ENCODE measurements around the gene ARHGEF28. TPM values are rescaled to one million over a fixed set of nuclear protein-coding genes. Genes with fewer than 3 reads are reported as not detected.

ARHGEF28 gene
- total RNA-seq, 2 experiments from 2014 or later, result not detected

DNA sequence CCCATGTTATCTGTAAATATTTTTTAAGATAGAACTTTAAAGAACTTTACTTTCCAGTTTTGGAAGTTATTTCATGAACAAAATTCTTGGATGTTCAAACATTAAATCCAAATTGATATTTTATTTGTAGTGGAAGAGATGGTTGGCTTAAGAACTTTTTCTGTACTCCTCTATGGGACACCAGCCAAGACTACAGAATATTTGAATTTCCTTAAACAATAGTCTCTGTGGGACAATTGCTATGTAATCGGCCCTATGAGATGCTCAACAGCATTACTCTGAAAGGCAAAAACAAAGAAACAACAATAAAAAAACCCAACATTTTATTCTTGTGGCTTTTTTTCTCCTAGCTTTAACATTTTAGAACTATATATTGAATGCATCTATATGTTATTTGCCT, 289.3 kb downstream of the ARHGEF28 start:
- Histone ChIP-seq H3K4me3 (ENCODE audit: low read depth, low read length, poor library complexity, severe bottlenecking) (no peak overlapping the region), H3K4me2 (ENCODE audit: low read length) (no peak overlapping the region), H3K9me2 (ENCODE audit: insufficient read depth, low read length) (no peaks in the 10 kb centered on the region), H3K36me3 (ENCODE audit: insufficient read depth, low read length) (no peaks in the 10 kb centered on the region), H3K9me3 (ENCODE audit: low read length) (no peaks in the 10 kb centered on the region), H3K4me1 (ENCODE audit: insufficient read depth, low read length, poor library complexity, severe bottlenecking) (peaks cover 11% of the 10 kb centered on the region), H3K79me2 (ENCODE audit: insufficient read depth, low read depth, low read length) (no peaks in the 10 kb centered on the region), H4K20me1 (ENCODE audit: insufficient read depth, low read length) (no peaks in the 10 kb centered on the region), H2AFZ (ENCODE audit: low read length) (no peak overlapping the region), H3K27ac (ENCODE audit: low read depth, low read length, poor library complexity, severe bottlenecking) (no peak overlapping the region)
- no peak for DNase-seq (ENCODE audit: low spot score)
- POLR2A ChIA-PET, result no interaction called here
- no peak for TF ChIP-seq EZH2phosphoT487 (IDR thresholded peaks at IDR 0.05; ENCODE audit: borderline replicate concordance, low read depth, low read length)
- TF ChIP-seq, protein P1, sequence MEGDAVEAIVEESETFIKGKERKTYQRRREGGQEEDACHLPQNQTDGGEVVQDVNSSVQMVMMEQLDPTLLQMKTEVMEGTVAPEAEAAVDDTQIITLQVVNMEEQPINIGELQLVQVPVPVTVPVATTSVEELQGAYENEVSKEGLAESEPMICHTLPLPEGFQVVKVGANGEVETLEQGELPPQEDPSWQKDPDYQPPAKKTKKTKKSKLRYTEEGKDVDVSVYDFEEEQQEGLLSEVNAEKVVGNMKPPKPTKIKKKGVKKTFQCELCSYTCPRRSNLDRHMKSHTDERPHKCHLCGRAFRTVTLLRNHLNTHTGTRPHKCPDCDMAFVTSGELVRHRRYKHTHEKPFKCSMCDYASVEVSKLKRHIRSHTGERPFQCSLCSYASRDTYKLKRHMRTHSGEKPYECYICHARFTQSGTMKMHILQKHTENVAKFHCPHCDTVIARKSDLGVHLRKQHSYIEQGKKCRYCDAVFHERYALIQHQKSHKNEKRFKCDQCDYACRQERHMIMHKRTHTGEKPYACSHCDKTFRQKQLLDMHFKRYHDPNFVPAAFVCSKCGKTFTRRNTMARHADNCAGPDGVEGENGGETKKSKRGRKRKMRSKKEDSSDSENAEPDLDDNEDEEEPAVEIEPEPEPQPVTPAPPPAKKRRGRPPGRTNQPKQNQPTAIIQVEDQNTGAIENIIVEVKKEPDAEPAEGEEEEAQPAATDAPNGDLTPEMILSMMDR (conservative IDR thresholded peaks at IDR 0.05; ENCODE audit: low read length), result no peak
- CTCF ChIA-PET (ENCODE audit: unreplicated experiment), result no interaction called here
- BruUV-seq (replicated peaks), result no TSS peak
- intact Hi-C loops (cut with micrococcal nuclease; ENCODE audit: unreplicated experiment), result no loop called here

GRCh38 chr5:73917433-73917832, 291.4 kb downstream of the ARHGEF28 start:
- intact Hi-C loops (cut with micrococcal nuclease; ENCODE audit: unreplicated experiment), result no loop called here
- TF ChIP-seq EZH2phosphoT487 (IDR thresholded peaks at IDR 0.05; ENCODE audit: borderline replicate concordance, low read depth, low read length), result no peak
- Histone ChIP-seq H3K4me3 (ENCODE audit: low read depth, low read length, poor library complexity, severe bottlenecking) (no peak overlapping the region), H3K4me1 (ENCODE audit: insufficient read depth, low read length, poor library complexity, severe bottlenecking) (peaks cover 14% of the 10 kb centered on the region), H3K9me2 (ENCODE audit: insufficient read depth, low read length) (no peaks in the 10 kb centered on the region), H3K36me3 (ENCODE audit: insufficient read depth, low read length) (no peaks in the 10 kb centered on the region), H4K20me1 (ENCODE audit: insufficient read depth, low read length) (no peaks in the 10 kb centered on the region), H2AFZ (ENCODE audit: low read length) (no peak overlapping the region), H3K27ac (ENCODE audit: low read depth, low read length, poor library complexity, severe bottlenecking) (no peak overlapping the region), H3K79me2 (ENCODE audit: insufficient read depth, low read depth, low read length) (no peaks in the 10 kb centered on the region), H3K4me2 (ENCODE audit: low read length) (no peak overlapping the region), H3K9me3 (ENCODE audit: low read length) (no peaks in the 10 kb centered on the region)
- CTCF ChIA-PET (ENCODE audit: unreplicated experiment), result no interaction called here
- no TSS peak for BruUV-seq (replicated peaks)
- no peak for DNase-seq (ENCODE audit: low spot score)
- POLR2A ChIA-PET, result interaction anchor here (0.7 kb wide), 1 partner anchor 121 kb away, joined by 3 read pairs; no protein-coding TSS in a partner anchor

DNA sequence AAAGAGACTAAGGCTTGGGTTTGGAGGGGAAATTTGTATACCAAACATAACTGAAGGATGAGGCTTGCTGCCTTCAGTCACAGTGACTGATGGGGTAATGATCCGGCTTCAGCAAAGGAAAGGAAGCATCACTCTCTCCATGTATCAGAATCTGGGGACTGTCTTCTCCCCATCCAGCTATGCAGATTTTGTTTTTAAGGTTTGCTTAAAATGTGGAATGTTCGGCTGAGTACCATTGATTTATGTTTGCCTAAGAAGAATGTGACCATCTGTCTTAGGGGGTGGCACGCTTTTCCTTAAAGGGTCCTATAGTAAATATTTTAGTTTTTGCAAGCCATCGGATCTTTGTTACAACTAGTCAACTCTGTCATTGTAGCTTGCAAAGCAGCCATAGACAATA, 291.9 kb downstream of the ARHGEF28 start:
- ChIA-PET POLR2A (interaction anchor here (0.7 kb wide), 1 partner anchor 121 kb away, joined by 3 read pairs; no protein-coding TSS in a partner anchor), CTCF (ENCODE audit: unreplicated experiment) (no interaction called here)
- Histone ChIP-seq H3K79me2 (ENCODE audit: insufficient read depth, low read depth, low read length) (no peaks in the 10 kb centered on the region), H3K9me2 (ENCODE audit: insufficient read depth, low read length) (no peaks in the 10 kb centered on the region), H3K9me3 (ENCODE audit: low read length) (no peaks in the 10 kb centered on the region), H2AFZ (ENCODE audit: low read length) (no peak overlapping the region), H3K4me2 (ENCODE audit: low read length) (no peak overlapping the region), H3K4me3 (ENCODE audit: low read depth, low read length, poor library complexity, severe bottlenecking) (no peak overlapping the region), H3K4me1 (ENCODE audit: insufficient read depth, low read length, poor library complexity, severe bottlenecking) (peaks cover 14% of the 10 kb centered on the region), H4K20me1 (ENCODE audit: insufficient read depth, low read length) (no peaks in the 10 kb centered on the region), H3K27ac (ENCODE audit: low read depth, low read length, poor library complexity, severe bottlenecking) (no peak overlapping the region), H3K36me3 (ENCODE audit: insufficient read depth, low read length) (no peaks in the 10 kb centered on the region)
- BruUV-seq (replicated peaks), result no TSS peak
- intact Hi-C loops (cut with micrococcal nuclease; ENCODE audit: unreplicated experiment), result no loop called here
- TF ChIP-seq, protein P1 (conservative IDR thresholded peaks at IDR 0.05; ENCODE audit: low read length), result no peak
- no peak for TF ChIP-seq EZH2phosphoT487 (IDR thresholded peaks at IDR 0.05; ENCODE audit: borderline replicate concordance, low read depth, low read length)
- DNase-seq (ENCODE audit: low spot score), result no peak

Measured in OCI-LY7 (cell line).